Stimulated activated CD4-positive, alpha-beta T cell treated with anti-CD3 and anti-CD28 coated beads, Interleukin-1b, Interleukin-23, amount 100 ng/mL, for 24 hours (primary cell): ENCODE results near the gene TRAPPC3L.

Experiments
- DNase-seq, 4 experiments: peaks; one replicate each; pipeline ENCODE4 v3.0.0-alpha.2; 2020; ENCODE audit warnings: low read depth in 4 of 4, low spot score in 1 of 4

The TRAPPC3L gene

DNA sequence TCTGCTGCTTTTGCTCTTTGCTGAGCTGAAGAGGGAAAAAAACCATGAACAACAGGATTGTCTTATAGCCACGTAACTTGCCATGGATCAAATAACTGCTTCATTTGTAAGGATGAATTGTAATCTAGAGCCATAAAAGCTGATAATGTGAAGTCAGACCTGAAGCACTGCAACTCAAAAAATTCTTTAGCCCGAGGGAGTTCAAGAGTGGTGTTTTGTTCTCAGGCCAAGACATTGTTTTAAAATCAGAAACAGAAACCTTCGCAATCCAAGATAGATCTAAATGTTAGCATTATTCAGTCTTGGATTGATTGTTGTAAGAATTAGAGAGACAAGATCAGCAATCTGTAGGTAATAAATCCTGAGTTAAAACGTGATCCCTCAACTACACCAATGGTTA is at the start of gene TRAPPC3L:
TSS of gene TRAPPC3L (minus strand) at position 34 of the 400 bp plus-strand sequence. CDS start 170 bp downstream, outside the sequence.
- DNase-seq = no peak

DNA sequence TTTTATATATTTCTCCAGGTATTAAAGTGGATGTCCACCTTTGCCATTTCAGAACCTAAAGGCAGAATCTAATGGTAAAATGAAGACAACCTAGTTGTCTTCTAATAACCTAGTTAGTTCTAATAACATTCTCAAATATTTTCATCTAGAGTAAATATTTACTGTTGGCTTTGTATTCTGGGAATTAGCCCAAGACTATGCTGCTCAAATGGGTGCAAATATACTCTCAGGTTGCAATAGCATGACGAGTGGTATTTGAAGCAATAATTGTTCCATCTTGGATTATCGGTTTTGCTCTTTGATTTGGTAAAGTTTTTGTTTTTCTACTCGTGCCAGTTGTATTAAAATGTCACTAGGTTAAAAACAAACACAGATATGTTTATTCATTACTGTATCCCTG is 49.8 kb upstream of the TRAPPC3L start:
- no peak for DNase-seq

DNA sequence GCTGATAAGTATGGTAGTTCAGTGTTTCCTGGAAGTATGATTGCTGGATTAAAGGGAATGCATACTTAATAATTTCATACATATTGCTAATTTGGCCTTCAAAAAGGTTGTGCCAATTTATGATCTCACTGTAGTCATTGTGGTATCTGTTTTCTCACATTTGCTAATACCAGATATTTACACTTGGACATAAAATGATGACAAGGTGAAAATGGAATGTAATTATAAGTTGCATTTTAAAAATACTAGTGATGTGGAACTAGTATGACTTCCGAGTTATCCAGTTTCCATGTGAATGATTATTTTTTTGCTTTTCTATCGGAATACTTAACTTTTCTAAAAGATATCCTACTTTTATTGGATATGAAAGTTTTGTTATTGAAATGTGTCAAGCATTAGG is 41.3 kb upstream of the TRAPPC3L start:
- DNase-seq = no peak

DNA sequence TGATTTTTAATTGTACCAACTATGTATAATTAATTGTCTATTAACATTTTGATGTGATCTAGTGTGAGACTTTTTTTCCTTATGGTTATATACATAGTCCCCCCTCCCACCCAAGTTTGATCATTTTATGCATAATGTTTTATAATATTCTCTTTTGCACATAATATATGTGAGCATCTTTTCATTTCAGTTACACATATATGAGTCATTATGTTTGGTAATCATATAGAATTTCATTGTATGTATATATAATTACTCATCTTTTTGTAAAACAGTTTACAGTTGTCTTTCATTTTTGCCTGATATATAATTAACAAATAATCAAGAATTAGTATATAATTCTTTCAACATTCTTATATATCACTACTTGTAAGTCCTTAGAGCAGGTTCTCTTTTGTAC is 40.8 kb upstream of the TRAPPC3L start:
- DNase-seq = no peak

DNA sequence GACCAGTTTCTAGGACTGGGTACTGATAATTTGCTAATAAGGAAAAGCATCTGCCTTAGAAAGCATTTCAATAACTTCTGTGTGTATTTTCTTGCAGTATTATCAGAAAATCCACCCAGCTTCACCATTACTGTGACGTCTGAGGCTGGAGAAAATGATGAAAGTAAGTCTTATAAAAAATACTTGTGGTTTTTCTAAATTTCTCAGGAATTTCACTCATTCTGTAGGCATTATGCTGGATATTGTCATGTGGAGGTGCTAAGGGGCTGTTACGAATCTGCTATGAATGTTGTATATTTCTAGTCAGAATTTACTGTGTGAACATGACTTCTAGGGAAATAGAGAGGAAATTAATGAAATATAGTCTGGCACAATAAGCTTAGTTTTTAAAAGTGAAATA is 34.7 kb upstream of the TRAPPC3L start:
- no peak for DNase-seq

DNA sequence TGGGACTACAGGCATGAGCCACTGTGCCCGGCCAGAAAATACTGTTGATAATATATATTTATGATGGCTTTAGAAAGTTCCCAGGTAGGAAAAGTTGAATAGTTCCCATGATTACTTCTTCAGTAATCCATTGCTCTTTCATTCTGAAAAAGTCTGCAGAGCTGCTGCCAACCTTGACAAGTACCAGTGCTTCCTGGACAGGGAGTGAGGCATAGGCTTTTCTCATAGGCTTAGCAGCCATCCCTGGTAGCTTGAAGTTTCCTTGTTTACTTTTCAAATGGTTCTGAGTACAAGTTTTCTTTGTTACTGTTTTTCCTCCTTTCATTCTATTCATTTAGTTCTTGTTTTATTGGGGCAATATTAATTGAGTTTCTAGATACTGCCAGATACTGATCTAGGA is 33.7 kb upstream of the TRAPPC3L start:
- no peak for DNase-seq

DNA sequence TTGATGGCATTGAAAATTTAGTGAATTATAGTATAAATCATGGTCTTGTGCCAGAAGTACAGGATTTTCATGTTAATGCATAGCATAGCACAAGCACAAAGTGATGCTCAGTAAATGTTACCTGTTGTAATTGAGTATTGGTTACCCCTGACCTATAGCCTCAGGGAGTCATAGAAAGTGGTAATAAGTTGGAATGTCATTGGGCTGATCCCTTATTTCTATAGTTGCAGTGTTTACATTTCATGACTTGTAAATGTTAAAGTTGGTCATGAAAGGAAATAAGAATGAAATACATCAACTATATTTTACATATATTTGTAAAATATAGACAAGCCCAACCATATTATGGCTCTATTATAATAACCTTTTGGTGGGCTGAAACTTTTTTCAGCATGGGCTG is 32.9 kb upstream of the TRAPPC3L start:
- no peak for DNase-seq

DNA sequence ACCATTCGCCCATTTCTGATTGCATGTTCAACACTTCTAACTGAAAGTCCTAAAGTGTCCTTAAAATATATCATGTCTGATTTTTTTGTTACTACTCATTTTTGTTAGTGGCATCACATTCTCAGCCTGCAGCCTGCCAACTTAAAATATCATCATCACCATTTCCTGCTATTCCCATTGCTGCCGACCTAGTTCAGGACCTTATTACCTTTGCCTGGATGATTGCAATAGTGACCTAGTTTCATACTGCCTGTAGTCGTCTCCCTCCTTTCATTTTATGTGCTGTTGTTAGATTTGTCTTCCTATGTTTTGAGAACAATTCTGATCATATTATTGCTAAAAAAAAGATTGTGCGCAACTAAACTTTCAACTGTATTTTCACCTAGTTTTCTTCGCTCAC is 32.0 kb upstream of the TRAPPC3L start:
- DNase-seq = no peak

DNA sequence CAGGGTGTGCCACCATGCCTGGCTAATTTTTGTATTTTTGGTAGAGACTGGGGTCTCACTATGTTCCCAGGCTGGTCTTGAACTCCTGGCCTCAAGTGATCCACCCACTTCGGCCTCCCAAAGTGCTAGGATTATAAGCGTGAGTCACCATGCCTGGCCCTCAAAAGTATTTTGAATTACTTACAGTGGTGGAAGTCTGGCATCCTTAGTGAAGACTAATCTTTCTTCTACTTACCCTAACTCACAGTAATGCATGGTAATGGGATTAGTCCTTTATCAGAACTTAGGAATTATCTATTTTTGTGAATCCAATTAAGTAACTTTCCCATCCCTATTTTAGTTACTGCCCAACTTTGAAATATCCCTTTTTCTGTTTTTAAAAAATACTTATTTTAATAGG is 29.7 kb upstream of the TRAPPC3L start:
- no peak for DNase-seq

DNA sequence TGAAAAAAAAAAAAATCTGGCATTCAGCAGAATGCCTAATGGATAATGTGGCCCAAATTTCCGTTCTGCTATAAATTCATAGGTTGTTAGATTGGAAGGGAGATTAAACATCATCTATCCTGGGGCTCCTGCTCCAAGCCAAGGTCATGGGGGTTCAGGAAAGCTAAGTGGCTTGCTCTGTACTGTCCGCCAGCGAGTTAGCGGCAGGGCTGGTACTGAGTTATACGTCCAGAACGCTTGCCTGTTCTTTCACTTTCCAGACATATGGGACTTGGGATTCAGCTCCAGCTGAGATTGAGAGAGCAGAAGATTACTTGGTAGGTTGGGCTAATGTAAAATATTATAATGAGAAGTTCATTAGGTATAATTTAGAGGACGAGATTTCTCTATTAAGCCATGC is 26.7 kb upstream of the TRAPPC3L start:
- no peak for DNase-seq

DNA sequence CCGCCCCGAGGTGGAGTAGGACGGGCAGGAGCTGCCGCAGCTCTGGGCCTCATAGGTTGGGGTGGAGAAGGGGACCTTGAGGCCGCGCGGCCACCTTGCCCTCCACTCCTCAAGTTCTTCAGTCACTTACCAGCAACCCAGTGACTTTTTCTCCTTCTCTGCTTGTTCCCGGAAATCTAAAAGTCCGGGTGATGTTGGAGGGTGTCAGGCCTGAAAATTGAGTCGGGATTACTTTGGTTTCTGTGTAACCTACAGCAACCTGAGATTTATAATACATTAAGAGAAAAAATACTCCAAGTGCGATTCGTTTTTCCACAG is 26.2 kb upstream of the TRAPPC3L start:
- DNase-seq = no peak

DNA sequence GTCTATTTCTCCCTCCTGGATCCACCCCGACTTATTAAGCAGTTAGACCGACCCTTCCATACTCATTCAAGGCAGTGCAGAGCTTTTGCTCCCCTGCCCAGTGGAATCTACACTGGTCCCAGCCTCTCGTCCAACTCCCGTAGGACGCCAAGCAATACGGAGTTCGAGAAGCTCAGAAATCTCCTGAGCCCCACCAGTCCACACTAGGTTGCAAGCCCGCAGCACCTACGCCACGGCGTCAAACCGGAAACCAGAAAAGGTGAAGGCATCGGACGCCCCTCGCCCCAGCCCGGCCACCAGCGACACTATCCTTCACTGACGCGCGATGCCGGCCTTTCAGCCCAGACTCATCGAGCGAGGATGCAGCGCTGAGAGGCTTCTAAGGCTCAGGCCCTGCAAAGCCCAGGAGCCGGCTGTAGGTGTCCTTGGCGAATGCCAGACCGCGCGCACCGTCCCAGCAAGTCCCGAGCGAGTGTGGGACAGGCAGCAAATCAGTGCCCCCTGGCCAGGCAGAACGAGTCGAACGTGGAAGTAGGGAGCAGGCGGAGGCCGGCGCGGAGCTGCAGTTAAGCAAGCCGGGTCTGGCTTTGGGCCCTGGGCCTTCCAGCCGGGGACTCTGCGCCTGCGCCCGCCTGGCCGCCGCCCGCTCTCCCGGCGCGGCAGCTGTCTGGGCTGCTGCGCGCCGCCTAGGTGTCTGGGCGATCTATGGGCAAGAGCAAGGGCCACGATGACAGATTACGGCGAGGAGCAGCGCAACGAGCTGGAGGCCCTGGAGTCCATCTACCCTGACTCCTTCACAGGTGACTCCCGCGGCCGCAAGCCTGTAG is 25.6 kb upstream of the TRAPPC3L start, which contains the start of gene RWDD1:
TSS of gene RWDD1 (plus strand) at position 649 of the 827 bp plus-strand sequence. CDS start at position 728, 79 bp downstream.
- peak; percentile 89 to 97 (median 92) for DNase-seq

DNA sequence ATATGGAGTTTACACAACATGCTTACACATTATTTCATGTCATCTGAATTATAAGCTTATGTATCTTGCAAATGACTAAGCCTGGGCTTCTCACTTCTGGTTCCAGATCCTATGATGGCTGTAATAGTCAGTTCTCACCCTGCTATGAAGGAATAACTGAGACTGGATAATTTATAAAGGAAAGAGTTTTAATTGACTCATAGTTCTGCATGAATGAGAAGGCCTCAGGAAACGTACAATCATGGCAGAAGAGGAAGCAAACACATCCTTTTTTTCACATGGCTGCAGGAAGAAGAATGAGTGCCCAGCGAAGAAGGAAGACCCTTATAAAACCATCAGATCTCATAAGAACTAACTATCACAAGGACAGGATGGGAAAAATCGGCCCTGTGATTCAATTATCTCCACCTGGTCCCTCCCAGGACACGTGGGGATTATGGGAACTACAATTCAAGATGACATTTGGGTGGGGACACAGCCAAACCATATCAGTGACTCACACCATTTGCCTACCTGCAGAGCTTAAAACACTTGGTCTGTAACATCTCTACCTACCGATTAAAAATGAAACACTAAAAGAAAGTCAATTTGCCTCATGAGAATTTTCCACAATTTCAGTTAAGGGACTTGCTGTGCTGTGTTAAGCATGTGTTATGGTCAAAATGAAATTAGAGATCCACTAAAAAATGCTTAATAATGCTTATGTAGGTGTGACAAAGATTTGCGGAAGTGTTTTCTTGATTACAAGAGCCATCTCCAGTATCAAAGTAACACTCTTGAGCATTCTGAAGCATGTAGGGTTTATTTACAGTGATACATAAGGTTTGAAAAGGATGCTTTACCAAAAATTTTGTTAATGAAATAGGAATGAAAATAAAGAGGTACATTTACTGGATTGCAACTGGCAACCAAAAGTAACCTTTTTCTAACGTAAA is 23.6 kb upstream of the TRAPPC3L start:
- no peak for DNase-seq

DNA sequence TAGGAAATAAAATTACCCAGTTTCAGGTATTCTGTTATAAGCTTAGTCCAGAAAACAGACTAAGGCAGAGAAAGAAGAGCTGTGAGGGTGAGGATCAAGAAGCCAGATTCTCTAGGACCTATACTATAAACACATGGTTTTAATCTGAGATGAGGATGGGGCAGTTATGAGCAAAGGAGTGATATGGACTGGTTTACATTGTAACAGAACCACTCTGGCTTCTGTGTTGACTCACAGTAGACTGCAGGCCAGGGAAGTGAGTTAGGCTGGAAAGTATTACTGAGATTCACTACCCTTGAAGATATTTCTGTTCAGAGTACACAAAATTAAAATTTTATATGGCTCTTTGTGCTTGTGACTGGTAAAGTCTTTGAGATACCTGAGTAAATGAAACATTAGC is 22.6 kb upstream of the TRAPPC3L start:
- DNase-seq = no peak

DNA sequence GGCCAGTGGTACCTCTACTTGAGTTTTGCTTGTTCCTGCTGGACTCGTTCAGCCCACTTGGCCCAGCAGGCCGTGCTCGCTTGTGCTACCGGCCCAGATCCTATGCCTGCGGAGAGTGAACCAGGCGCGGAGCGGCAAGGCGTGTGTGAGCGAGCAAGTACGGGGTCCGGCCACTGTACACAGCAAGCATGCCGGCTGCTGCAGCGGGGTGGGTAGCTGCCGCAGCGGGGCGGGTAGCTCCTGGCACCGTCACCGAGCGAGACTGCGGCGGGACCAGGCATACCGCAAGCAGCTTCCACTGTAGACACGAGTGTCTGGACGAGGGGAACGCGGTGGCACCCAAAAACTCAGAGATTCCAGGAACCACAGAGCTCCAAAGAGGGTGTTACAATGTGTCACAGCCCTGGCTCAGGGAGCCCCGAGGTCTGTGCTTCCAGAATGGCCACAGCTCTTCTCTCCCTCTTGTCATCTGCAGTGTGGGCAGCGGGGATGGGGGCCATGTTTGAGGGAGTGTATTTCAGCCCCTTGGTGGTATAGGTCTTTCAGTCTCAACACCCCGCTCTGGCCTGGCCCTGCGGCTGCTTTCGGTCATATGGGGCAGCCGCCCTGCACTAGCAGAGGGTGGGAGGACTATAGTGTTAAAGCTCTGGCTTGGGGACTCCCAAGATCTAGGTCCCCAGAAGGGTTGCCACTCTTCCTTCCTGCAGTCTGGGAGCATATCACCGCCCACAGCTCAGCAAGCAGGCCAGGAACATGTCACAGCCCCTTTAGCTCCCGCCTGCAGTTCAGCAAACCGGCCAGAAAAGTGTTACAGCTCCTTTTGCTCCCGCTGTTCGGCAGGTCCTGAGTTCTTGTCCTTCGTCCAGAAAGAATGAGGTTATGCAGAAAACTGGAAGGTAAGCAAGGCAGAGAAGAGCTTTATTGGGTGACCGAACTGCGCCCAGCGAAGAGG is 19.7 kb upstream of the TRAPPC3L start:
- no peak for DNase-seq

DNA sequence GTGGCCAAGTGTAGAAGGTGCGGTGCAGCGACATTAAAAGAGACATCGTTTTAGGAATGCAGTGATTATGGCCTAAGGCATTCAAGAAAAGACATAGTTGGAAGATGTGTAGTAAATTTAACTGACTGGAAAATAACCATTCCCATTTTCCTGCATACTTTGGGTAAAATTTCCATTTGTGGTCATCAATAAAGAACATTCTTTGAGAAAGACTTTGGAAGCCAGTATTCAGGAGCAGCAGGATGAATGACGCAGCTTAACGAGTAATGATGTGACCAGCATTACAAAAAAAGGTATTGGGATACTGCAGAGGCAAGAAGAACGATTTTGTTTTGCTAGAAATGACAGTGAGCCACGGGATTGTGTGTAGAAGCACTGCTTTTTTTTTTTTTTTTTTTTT is 18.8 kb upstream of the TRAPPC3L start:
- no peak for DNase-seq

DNA sequence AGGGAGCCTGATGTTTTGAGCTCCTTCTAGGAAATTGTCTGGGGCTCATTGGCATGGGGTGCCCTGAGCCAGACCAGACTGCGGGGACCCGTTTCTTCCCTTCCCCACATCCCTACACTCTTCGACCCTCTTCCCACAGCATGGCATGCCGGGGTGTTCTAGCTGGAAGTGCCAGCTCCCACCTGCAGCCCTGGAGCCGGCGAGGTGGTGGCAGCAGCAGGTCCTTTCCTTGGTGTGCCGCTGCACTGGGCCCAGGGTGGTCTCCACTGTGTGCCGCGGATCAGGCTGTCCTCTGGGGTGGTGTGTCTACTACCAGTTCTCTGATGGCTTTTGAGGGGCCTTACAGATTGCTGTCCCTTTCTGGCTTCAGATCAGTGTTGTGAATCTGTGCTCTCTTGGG is 18.3 kb upstream of the TRAPPC3L start:
- DNase-seq = no peak

DNA sequence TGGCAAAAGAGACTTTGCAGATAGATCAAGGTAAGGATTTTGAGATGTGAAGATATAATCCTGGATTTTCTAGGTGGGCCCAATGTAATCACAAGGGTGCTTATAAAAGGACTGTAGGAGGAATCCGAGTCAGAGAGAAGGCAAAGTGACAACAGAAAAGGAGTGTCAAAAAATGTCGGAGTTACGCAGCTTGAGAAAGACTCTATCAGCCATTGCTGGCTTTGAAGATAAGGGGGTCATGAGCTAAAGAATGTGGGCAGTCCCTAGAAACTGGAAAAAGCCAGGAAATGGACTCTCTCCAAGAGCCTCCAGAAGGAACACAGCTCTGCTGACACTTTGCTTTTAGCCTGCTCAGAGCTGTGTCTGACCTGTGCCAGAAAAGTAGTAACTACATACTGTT is 17.1 kb upstream of the TRAPPC3L start:
- DNase-seq = no peak

DNA sequence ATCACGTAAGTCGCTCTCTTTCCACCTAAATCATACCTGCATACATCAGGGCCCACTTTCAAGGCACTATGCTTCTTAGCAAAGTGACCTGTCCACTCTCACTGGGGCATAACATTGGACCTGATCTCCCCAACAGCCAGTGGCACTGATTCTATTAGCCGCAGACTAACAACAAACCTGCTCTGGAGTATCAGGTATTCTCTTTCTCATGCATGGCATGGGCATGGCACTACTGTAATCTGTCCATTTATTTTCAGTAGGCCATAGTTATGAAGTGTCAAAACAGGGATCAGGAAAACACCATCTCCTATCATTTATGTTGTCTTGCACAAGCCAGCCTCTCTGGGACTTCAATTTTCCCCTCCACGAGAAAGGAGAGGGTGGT is 16.5 kb upstream of the TRAPPC3L start:
- no peak for DNase-seq

DNA sequence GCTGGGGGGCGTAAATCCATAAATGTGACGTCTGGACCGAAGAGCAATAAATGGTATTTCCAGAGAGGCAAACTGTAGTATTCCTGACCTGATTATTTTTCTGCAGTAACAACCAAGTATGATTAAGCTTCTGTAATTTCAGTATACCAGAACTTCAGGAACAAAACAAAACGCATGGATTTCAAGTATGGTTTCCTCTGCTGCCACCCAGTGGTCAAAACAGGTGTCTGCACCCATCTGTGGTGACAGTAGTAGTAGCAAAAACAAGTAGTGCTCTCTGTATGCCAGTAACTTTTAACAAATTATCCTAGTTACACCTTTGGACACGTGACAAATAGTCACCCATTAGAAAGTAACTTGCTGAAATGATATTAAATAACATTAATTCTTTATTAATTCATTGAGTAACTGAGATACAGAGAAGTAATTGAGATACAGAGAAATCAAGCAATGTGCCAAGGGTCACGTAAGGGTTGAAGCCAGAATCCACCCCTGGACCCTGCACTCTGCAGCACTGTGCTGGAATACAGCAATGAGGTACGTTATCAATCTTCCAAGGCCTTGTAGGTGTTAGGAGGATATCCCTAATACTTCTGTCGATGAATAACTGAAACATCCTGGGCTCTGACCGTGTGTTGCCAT is 16.0 kb upstream of the TRAPPC3L start:
- peak in 3 of 4 experiments; percentile 37 to 46 (median 45) for DNase-seq

DNA sequence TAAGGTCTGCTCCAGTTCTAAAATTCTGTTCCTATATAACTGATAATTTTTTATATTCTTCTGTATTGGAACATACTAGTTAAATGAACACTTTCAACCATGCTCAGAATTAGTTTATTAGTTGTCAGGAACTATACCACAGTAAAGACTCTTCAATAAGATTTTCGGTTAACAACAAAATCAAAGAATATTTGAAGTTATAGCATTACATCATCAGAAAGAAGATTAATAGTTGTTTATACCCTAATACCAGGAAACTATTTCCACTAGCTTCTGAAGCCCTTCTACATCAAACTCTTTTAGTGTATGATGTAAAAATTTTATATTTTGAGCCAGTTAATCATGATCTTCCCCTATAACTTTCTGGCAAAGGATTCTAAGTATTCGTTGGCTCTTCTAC is 14.6 kb upstream of the TRAPPC3L start:
- DNase-seq = no peak
